DND-41 (cell line): Measurements from ENCODE around the gene EPN2.

Source experiments
- ATAC-seq: fragments of 200-7000 bp; cut with Tn5 transposase; 3 replicates; pipeline ENCODE4 v1.9.1; 2021; ENCODE audit warnings: low read depth; ENCODE audit not compliant: insufficient read depth
- DNase-seq: peaks from one replicate; pipeline ENCODE4 v3.0.0-alpha.2; 2020
- H2AFZ ChIP-seq: 2 replicates; pipeline ENCODE4 v1.6.0; 2012; ENCODE audit warnings: low read depth, low read length
- H3K27ac ChIP-seq: 2 replicates; pipeline ENCODE4 v1.5.1; 2012; ENCODE audit warnings: low read length, inconsistent platforms
- H3K27me3 ChIP-seq: fragments of 200-600 bp; sonication (generic); 2 replicates; pipeline ENCODE4 v1.6.0; 2012; ENCODE audit warnings: low read length, mild to moderate bottlenecking, inconsistent platforms; ENCODE audit not compliant: insufficient read depth, poor library complexity
- H3K36me3 ChIP-seq: 2 replicates; pipeline ENCODE4 v1.5.1; 2012; ENCODE audit warnings: low read length, inconsistent platforms; ENCODE audit not compliant: insufficient read depth
- H3K4me1 ChIP-seq: 2 replicates; pipeline ENCODE4 v1.5.1; 2012; ENCODE audit warnings: mild to moderate bottlenecking, low read length; ENCODE audit not compliant: insufficient read depth
- H3K4me2 ChIP-seq: 2 replicates; pipeline ENCODE4 v1.6.0; 2012; ENCODE audit warnings: mild to moderate bottlenecking, moderate library complexity, low read length, inconsistent platforms; ENCODE audit not compliant: insufficient read depth
- H3K4me3 ChIP-seq, 2 experiments: fragments of 200-600 bp in 1 of 2; shearing (Covaris generic) in 1 of 2; 2 replicates each; pipeline ENCODE4 v1.5.1; 2012 to 2016; ENCODE audit warnings: inconsistent platforms in 2 of 2, low read length in 2 of 2, mild to moderate bottlenecking in 2 of 2, low read depth in 1 of 2, moderate library complexity in 1 of 2
- H3K79me2 ChIP-seq: 2 replicates; pipeline ENCODE4 v1.6.0; 2012; ENCODE audit warnings: low read length, inconsistent platforms; ENCODE audit not compliant: insufficient read depth
- H3K9ac ChIP-seq: 2 replicates; pipeline ENCODE4 v1.6.0; 2012; ENCODE audit warnings: low read depth, mild to moderate bottlenecking, inconsistent platforms, low read length, moderate library complexity
- H3K9me3 ChIP-seq: 2 replicates; pipeline ENCODE4 v1.5.1; 2012; ENCODE audit warnings: low read length, moderate library complexity, mild to moderate bottlenecking, inconsistent platforms; ENCODE audit not compliant: insufficient read depth, severe bottlenecking
- H4K20me1 ChIP-seq: 2 replicates; pipeline ENCODE4 v1.6.0; 2012; ENCODE audit warnings: low read length; ENCODE audit not compliant: insufficient read depth
- EZH2 ChIP-seq: IDR thresholded peaks from 3 replicates; pipeline ENCODE4 v1.6.1; 2012; ENCODE audit warnings: borderline replicate concordance, low read depth, mild to moderate bottlenecking, moderate library complexity, low read length, inconsistent platforms; ENCODE audit not compliant: severe bottlenecking
- TF ChIP-seq, protein P1 (sequence below): IDR thresholded peaks from 2 replicates; pipeline ENCODE4 v1.5.1; 2012; ENCODE audit warnings: borderline replicate concordance, low read length, moderate library complexity, mild to moderate bottlenecking; ENCODE audit not compliant: poor library complexity, severe bottlenecking; ENCODE audit errors: extremely low read depth

EPN2 gene

DNA sequence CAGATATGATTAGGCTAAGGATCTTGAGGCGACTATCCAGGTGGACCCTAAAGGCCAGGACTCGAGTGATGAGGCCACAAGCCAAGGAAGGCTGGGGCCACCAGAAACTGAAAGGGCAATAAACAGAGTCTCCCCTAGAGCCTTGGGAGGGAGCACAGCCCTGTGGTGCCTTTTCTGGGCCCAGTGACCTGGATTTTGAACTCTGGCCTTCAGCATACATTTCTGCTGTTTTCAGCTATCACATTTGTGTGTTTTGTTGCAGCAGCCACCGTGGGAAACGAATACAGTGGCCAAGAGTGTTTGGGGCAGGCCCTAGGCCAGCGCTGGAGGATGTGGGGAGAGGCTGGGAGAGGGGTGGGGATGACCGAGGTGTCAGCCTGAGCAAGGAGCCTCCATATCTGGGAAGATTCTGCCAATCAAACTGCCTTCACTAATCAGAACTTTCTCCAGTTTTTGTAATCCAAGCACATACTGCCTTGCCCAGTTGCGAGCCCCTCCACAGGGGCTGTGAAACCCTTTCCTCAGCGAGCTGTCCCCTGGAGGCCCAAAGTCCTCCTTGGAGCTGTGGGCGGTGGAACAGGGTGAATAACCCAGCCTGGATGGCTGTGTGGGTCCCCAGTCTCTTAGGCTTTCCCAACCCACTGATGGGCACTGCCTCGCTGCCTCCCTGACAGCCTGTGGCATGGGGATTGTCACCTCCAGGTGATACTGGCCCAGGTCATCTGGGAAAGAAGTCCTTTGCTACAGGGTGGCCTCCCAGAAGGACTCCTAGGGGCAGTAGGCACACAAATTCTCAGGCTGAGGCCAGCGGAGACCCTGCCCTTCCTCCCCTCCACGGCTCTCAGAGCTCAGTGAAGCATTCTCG, 108.6 kb downstream of the EPN2 start:
- Histone ChIP-seq H3K4me3 (no peak overlapping the region), H3K9me3 (no peaks in the 10 kb centered on the region), H2AFZ (no peak overlapping the region), H3K9ac (no peak overlapping the region), H3K79me2 (no peaks in the 10 kb centered on the region), H3K4me1 (no peaks in the 10 kb centered on the region), H3K4me2 (no peak overlapping the region), H4K20me1 (peaks cover 36% of the 10 kb centered on the region), H3K36me3 (no peaks in the 10 kb centered on the region), H3K27ac (no peak overlapping the region), H3K27me3 (no peaks in the 10 kb centered on the region)
- DNase-seq (no peak), ATAC-seq (no peak)
- TF ChIP-seq, protein P1, sequence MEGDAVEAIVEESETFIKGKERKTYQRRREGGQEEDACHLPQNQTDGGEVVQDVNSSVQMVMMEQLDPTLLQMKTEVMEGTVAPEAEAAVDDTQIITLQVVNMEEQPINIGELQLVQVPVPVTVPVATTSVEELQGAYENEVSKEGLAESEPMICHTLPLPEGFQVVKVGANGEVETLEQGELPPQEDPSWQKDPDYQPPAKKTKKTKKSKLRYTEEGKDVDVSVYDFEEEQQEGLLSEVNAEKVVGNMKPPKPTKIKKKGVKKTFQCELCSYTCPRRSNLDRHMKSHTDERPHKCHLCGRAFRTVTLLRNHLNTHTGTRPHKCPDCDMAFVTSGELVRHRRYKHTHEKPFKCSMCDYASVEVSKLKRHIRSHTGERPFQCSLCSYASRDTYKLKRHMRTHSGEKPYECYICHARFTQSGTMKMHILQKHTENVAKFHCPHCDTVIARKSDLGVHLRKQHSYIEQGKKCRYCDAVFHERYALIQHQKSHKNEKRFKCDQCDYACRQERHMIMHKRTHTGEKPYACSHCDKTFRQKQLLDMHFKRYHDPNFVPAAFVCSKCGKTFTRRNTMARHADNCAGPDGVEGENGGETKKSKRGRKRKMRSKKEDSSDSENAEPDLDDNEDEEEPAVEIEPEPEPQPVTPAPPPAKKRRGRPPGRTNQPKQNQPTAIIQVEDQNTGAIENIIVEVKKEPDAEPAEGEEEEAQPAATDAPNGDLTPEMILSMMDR = no peak
- no peak for TF ChIP-seq EZH2

DNA sequence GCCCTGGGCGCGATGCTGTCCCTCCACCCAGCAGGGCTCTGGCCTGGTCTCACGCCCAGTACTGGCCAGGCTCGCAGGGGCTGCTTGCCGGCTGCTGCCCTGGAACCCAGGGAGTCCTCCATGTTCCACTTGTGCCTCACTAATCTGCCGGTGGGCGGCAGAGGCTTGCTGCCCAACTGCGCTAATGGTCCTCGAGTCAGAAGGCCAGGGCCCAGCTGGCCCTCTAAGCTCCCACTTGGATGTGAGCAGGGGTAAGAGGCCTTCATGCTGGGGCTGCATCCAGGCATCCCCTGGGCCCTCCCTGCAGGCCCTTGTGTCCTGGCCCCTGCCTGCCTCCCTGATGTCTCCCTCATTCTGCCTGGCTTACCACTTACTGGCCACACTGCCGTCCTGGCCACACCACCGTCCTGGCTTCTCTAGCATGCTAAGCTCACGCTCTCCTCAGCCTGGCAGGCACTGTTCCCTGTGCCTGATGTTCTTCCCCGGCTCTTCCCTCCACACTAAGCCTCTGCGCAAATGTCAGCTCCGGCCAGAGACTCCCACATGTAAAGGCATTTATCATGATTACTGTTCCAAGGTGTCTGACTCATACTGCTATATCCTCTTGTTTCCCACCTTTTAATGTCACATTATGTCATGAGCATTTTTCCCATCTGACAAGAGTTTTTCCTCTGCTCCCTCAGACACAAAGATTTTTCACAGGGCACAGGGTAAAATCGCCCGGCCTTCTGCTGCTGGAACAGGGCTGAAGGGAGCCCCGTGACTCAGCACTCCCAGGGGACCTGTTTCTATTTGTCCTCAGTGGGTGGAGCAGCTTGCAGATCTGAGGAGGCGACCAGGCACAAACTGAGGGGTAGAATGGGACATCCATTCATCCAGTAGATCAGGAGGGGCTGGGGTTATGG, 109.4 kb downstream of the EPN2 start:
- TF ChIP-seq, protein P1 = no peak
- TF ChIP-seq EZH2 = no peak
- DNase-seq = no peak
- Histone ChIP-seq H3K27ac (no peak overlapping the region), H3K4me3 (no peak overlapping the region), H4K20me1 (peaks cover 30% of the 10 kb centered on the region), H3K36me3 (no peaks in the 10 kb centered on the region), H2AFZ (no peak overlapping the region), H3K9me3 (no peaks in the 10 kb centered on the region), H3K79me2 (no peaks in the 10 kb centered on the region), H3K27me3 (no peaks in the 10 kb centered on the region), H3K9ac (no peak overlapping the region), H3K4me2 (no peak overlapping the region), H3K4me1 (no peaks in the 10 kb centered on the region)
- ATAC-seq = no peak

GRCh38 chr17:19347323-19348080, 110.3 kb downstream of the EPN2 start:
- Histone ChIP-seq H3K4me1 (no peaks in the 10 kb centered on the region), H4K20me1 (peaks cover 30% of the 10 kb centered on the region), H2AFZ (no peak overlapping the region), H3K27me3 (no peaks in the 10 kb centered on the region), H3K4me3 (no peak overlapping the region), H3K27ac (no peak overlapping the region), H3K9me3 (no peaks in the 10 kb centered on the region), H3K79me2 (no peaks in the 10 kb centered on the region), H3K4me2 (no peak overlapping the region), H3K9ac (no peak overlapping the region), H3K36me3 (no peaks in the 10 kb centered on the region)
- ATAC-seq (no peak), DNase-seq (no peak)
- TF ChIP-seq, protein P1 = no peak
- TF ChIP-seq EZH2 = no peak
